Astrocyte (in vitro differentiated cells and primary cell): ENCODE results near the gene HSPA8.

ENCODE experiments used
- CTCF ChIP-seq: IDR thresholded peaks from 2 replicates; pipeline ENCODE4 v1.5.1; 2011; ENCODE audit warnings: low read depth, mild to moderate bottlenecking, inconsistent platforms, low read length, moderate library complexity; ENCODE audit not compliant: insufficient read depth
- EZH2 ChIP-seq: IDR thresholded peaks from 2 replicates; pipeline ENCODE4 v1.6.1; 2012; ENCODE audit warnings: mild to moderate bottlenecking, low read length, inconsistent platforms; ENCODE audit not compliant: insufficient read depth

- no peak for TF ChIP-seq CTCF
- no peak for TF ChIP-seq EZH2
Observed at GRCh38 chr11:123047266-123047946, 14.5 kb downstream of the HSPA8 start.
